Astrocyte of the spinal cord (primary cell): ENCODE data around the gene PCDHB15.

Source experiments
- DNase-seq: peaks from one replicate; pipeline ENCODE4 v3.0.0; 2011; ENCODE audit warnings: low read depth, low spot score
- H3K4me3 ChIP-seq: 2 replicates; pipeline ENCODE4 v1.5.1; 2011; ENCODE audit warnings: low read depth, mild to moderate bottlenecking, low read length, moderate library complexity
- CTCF ChIP-seq: IDR thresholded peaks from 2 replicates; pipeline ENCODE4 v1.5.1; 2012; ENCODE audit warnings: low read depth, mild to moderate bottlenecking, low read length, inconsistent platforms
- in situ Hi-C: cut with HindIII; loops from 2 replicates; pipeline ENCODE4 v1.10.0; 2017; ENCODE audit warnings: low sequenced_read_pairs

PCDHB15 gene

GRCh38 chr5:141272906-141273305, 27.7 kb downstream of the PCDHB15 start:
- in situ Hi-C loops, result no loop called here
- no peak for TF ChIP-seq CTCF
- H3K4me3 ChIP-seq, result no peak overlapping the region

GRCh38 chr5:141298376-141298775, 53.2 kb downstream of the PCDHB15 start:
- in situ Hi-C loops, result no loop called here
- no peak for TF ChIP-seq CTCF
- DNase-seq, result no peak
- H3K4me3 ChIP-seq, result no peak overlapping the region

More at GRCh38 chr5:141272906-141273305, 27.7 kb downstream of the PCDHB15 start:
- DNase-seq, result no peak
